Parathyroid adenoma (tissue), 2 donors: ENCODE data around the gene DLD.

Experiments used
- H2AFZ ChIP-seq: fragments of 300-600 bp; sonication (generic); one replicate; pipeline ENCODE4 v1.7.0; 2017; ENCODE audit warnings: antibody characterized with exemption, mild to moderate bottlenecking
- H3K27ac ChIP-seq: fragments of 300-600 bp; sonication (generic); one replicate; pipeline ENCODE4 v1.7.0; 2017
- H3K27me3 ChIP-seq: fragments of 300-600 bp; sonication (generic); one replicate; pipeline ENCODE4 v1.7.0; 2017; ENCODE audit warnings: low read length; ENCODE audit not compliant: control insufficient read depth, insufficient read depth
- H3K36me3 ChIP-seq: fragments of 300-600 bp; sonication (generic); one replicate; pipeline ENCODE4 v1.7.0; 2017; ENCODE audit warnings: low read length; ENCODE audit not compliant: control insufficient read depth, insufficient read depth
- H3K4me1 ChIP-seq: fragments of 300-600 bp; sonication (generic); one replicate; pipeline ENCODE4 v1.7.0; 2017; ENCODE audit warnings: control low read depth
- H3K4me2 ChIP-seq: fragments of 300-600 bp; sonication (generic); one replicate; pipeline ENCODE4 v1.7.0; 2017; ENCODE audit warnings: low read length
- H3K4me3 ChIP-seq: fragments of 300-600 bp; sonication (generic); one replicate; pipeline ENCODE4 v1.7.0; 2017; ENCODE audit warnings: low read depth, low read length
- H3K79me2 ChIP-seq: fragments of 300-600 bp; sonication (generic); one replicate; pipeline ENCODE4 v1.7.0; 2017; ENCODE audit warnings: control low read depth
- H3K9ac ChIP-seq: fragments of 300-600 bp; sonication (generic); one replicate; pipeline ENCODE4 v1.7.0; 2017; ENCODE audit warnings: mild to moderate bottlenecking
- H3K9me3 ChIP-seq: fragments of 300-600 bp; sonication (generic); one replicate; pipeline ENCODE4 v1.7.0; 2017; ENCODE audit warnings: low read length; ENCODE audit not compliant: control insufficient read depth
- TF ChIP-seq, protein P1 (sequence below): fragments of 300-600 bp; sonication (generic); IDR thresholded peaks from one replicate; pipeline ENCODE4 v1.7.0; 2017; ENCODE audit warnings: antibody characterized with exemption, mild to moderate bottlenecking
- donor health status: primary hyperparathyroidism.

Gene DLD

DNA sequence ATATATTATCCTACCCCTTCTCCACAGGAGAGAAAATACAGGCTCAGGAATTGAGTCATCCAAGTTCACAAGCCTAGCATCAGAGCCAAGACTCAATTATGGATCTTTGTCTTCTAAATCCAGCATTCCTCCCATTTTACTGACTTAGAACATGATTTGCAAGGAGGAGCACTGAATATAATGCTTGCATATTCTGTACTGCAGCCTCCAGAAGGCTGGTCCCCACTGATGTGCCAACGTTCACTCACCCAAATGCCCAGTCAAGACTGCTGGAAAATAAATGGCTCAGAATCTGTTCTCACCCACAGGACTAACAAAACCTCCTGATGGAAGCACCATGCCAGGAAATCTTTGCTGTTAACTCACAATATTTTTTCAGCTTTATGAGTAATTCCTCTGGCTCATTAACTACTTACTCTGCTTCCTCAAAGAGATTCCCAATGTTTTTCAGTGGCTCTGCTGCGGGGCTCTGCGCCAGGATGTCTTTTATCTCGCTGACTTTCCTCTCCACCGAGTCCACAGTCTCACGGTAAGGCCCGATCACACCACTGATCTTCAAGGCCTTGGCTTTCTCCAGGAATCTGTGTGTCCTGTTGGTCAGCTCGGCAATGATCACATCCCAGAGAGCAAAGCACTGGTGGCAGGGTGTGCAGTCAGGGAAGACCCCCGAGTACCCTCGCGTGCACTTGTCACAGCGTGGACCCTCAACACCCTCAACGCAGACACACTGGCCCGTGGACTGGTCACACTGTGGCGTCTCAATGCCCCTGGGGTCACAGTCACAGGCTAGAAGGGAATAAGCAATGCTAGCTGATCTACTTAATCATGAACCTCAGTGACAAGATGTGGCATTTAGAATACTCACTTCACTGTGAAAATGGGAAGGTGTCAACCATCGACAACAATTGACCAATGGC lies 48.8 kb downstream of the DLD start:
- Histone ChIP-seq H3K36me3 (no peaks in the 10 kb centered on the region), H3K27ac (no peak overlapping the region), H3K4me2 (no peak overlapping the region), H2AFZ (no peak overlapping the region), H3K9me3 (no peaks in the 10 kb centered on the region), H3K27me3 (no peaks in the 10 kb centered on the region), H3K79me2 (no peaks in the 10 kb centered on the region), H3K4me3 (no peak overlapping the region), H3K9ac (no peak overlapping the region), H3K4me1 (peaks cover 16% of the 10 kb centered on the region)
- TF ChIP-seq, protein P1, sequence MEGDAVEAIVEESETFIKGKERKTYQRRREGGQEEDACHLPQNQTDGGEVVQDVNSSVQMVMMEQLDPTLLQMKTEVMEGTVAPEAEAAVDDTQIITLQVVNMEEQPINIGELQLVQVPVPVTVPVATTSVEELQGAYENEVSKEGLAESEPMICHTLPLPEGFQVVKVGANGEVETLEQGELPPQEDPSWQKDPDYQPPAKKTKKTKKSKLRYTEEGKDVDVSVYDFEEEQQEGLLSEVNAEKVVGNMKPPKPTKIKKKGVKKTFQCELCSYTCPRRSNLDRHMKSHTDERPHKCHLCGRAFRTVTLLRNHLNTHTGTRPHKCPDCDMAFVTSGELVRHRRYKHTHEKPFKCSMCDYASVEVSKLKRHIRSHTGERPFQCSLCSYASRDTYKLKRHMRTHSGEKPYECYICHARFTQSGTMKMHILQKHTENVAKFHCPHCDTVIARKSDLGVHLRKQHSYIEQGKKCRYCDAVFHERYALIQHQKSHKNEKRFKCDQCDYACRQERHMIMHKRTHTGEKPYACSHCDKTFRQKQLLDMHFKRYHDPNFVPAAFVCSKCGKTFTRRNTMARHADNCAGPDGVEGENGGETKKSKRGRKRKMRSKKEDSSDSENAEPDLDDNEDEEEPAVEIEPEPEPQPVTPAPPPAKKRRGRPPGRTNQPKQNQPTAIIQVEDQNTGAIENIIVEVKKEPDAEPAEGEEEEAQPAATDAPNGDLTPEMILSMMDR, result no peak

DNA sequence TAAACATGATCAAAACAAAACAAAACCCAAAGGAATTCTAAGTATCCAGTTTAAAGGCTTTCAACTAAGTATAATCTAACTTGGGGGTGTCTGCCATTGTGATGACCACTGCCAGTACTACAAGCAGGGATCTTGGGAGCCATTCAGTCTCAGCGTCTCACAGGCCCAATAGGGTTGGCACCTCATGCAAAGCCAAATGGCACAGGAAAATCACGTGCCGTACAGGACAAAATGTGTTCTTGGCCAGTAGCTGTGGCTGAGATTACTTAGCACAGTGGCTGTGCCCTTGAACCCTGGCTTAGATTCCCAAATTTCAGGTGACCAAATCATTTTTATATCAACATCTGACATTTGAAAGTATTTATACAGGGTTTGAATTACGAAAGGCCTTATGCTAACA lies 50.0 kb downstream of the DLD start:
- Histone ChIP-seq H3K27me3 (no peaks in the 10 kb centered on the region), H3K9me3 (no peaks in the 10 kb centered on the region), H3K4me2 (no peak overlapping the region), H3K4me3 (no peak overlapping the region), H3K4me1 (peaks cover 18% of the 10 kb centered on the region), H3K9ac (no peak overlapping the region), H3K36me3 (no peaks in the 10 kb centered on the region), H3K79me2 (no peaks in the 10 kb centered on the region), H2AFZ (no peak overlapping the region), H3K27ac (no peak overlapping the region)
- TF ChIP-seq, protein P1, result no peak

DNA sequence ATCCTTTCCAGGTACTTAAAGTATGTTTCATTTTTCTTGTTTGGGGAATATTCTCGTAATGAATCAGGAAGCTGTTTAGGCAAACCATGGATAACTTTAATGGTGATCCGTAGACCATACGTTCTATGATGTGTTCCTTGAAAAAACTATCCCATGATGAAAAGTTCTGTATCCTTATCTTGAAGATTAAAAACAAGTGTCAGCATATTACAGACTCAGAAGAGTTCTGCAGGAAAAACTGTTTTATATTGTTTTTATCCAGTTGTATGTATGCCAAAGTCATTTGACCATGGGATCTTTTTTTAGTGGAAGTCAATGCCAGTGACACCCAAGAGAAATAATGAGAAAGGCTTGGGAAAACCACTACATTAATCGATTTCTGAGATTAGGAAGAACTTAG lies 52.0 kb downstream of the DLD start:
- peaks cover 21% of the 10 kb centered on the region for H3K4me1 ChIP-seq
- no peak overlapping the region for H3K9ac ChIP-seq
- H3K9me3 ChIP-seq, result no peaks in the 10 kb centered on the region
- TF ChIP-seq, protein P1, result no peak
- no peak overlapping the region for H3K27ac ChIP-seq
- no peaks in the 10 kb centered on the region for H3K79me2 ChIP-seq
- no peaks in the 10 kb centered on the region for H3K36me3 ChIP-seq
- H3K27me3 ChIP-seq, result no peaks in the 10 kb centered on the region
- H3K4me3 ChIP-seq, result no peak overlapping the region
- no peak overlapping the region for H2AFZ ChIP-seq
- no peak overlapping the region for H3K4me2 ChIP-seq

- no peaks in the 10 kb centered on the region for H3K27me3 ChIP-seq
- H3K79me2 ChIP-seq, result no peaks in the 10 kb centered on the region
- no peaks in the 10 kb centered on the region for H3K36me3 ChIP-seq
- no peaks in the 10 kb centered on the region for H3K9me3 ChIP-seq
- TF ChIP-seq, protein P1, result no peak
- H3K27ac ChIP-seq, result no peak overlapping the region
- no peak overlapping the region for H3K4me3 ChIP-seq
- H2AFZ ChIP-seq, result no peak overlapping the region
- H3K9ac ChIP-seq, result no peak overlapping the region
- no peak overlapping the region for H3K4me2 ChIP-seq
- peaks cover 30% of the 10 kb centered on the region for H3K4me1 ChIP-seq
Measured at GRCh38 chr7:107944411-107945169, 53.6 kb downstream of the DLD start.
